GM12873 (cell line): ENCODE results near the gene WRNIP1.
A peak's percentile ranks its signal among the peaks of the same experiment; 100 is the strongest.

Experiments used
- TF ChIP-seq, protein P1 (sequence below): IDR thresholded peaks from 2 replicates; pipeline ENCODE4 v1.5.1; 2012; ENCODE audit warnings: low read depth, mild to moderate bottlenecking, moderate library complexity, low read length, control low read depth; ENCODE audit not compliant: insufficient read depth; ENCODE audit errors: missing control alignments

The WRNIP1 gene

DNA sequence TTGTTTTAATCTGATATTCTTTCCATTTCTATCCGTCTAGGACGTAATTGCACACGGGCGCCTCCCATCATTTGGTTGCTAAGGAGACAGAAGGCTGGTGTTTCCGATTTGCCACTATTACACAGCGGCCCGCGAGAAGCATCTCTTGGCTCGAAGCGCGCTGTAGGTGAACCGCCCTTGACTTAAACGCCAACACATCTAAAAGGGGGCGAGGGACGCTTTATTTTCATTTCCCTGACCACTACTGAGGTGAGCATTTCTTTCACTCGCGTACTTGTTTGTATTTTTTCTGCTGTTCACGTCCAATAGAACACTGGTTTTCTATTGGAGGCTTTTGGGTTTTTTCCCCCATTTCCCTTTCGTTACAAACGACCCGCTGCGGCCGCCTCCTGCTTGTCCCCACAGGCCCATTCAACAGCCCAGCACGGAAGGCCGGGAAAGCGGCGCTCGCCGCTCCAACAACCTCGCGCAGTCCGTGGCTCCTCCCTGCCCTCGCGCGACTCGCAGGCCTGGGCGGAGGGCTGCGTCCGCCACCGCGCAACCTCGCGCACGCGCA is 505 bp upstream of the WRNIP1 start:
- TF ChIP-seq, protein P1, sequence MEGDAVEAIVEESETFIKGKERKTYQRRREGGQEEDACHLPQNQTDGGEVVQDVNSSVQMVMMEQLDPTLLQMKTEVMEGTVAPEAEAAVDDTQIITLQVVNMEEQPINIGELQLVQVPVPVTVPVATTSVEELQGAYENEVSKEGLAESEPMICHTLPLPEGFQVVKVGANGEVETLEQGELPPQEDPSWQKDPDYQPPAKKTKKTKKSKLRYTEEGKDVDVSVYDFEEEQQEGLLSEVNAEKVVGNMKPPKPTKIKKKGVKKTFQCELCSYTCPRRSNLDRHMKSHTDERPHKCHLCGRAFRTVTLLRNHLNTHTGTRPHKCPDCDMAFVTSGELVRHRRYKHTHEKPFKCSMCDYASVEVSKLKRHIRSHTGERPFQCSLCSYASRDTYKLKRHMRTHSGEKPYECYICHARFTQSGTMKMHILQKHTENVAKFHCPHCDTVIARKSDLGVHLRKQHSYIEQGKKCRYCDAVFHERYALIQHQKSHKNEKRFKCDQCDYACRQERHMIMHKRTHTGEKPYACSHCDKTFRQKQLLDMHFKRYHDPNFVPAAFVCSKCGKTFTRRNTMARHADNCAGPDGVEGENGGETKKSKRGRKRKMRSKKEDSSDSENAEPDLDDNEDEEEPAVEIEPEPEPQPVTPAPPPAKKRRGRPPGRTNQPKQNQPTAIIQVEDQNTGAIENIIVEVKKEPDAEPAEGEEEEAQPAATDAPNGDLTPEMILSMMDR: no peak

DNA sequence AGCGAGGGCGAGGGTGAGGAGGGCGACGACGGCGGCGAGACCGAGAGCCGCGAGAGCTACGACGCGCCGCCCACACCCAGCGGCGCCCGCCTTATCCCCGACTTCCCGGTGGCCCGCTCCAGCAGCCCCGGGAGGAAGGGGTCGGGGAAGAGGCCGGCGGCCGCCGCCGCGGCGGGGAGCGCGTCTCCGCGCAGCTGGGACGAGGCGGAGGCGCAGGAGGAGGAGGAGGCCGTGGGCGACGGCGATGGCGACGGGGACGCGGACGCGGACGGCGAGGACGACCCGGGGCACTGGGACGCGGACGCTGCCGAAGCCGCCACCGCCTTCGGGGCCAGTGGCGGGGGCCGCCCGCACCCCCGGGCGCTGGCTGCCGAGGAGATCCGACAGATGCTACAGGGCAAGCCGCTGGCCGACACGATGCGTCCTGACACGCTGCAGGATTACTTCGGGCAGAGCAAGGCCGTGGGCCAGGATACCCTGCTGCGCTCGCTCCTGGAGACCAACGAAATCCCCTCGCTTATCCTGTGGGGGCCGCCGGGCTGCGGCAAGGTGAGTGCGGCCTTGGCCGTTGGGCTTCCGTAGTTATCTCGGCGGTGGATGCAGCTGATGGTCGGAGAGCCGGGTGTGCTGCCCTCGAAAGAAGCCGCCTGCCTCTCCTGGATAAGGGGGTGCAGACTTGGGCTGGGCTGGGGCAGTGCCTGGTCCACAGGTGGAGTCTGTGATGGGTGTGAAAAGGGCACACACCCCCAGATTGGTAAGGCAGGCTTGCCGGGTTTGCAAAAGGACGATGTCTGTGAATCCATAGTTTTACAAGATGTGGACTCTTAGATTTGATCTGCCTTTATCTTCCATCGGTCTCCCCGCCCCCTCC is 938 bp downstream of the WRNIP1 start:
- TF ChIP-seq, protein P1: no peak

DNA sequence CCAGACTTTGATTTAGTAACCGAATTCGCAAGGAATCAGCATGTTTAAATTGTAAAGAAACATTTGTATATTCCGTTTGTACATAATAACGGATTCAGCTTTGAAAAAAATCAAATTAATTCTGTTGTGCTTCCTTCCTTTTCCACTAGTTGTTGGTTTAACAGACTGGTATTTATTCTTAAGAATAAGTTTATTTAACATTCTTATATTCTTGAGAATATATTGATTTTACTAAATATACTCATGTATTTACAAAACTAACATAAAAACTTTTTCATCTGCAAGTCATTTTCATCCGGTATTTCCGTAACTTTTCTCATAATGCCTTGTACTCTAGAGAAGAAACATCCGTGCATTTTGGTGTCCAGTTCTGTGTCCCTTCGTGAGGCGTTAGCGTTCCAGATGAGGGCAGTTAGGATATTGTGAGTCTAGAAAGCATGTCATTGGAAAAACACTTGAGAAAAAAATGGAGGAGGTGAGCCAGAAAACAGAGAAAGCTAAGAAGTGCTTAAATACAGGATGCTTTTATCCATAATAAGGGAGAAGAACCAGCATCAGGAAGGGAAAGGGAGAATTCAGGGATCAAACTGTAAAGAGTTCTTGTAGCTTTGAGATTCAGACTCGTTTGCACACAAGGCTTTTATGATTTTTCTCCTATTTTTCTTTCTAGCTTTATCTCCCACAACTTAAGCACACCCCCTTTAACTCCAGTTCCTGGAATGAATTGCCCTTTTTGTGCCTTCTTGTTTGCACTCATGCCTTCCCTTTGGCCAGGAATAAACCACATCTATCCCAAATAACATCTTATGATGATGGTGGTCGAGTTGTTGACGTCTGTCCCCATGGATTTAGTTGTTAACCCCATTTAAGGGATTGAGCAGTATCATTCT is 1.8 kb downstream of the WRNIP1 start:
- TF ChIP-seq, protein P1: peak; percentile 0

DNA sequence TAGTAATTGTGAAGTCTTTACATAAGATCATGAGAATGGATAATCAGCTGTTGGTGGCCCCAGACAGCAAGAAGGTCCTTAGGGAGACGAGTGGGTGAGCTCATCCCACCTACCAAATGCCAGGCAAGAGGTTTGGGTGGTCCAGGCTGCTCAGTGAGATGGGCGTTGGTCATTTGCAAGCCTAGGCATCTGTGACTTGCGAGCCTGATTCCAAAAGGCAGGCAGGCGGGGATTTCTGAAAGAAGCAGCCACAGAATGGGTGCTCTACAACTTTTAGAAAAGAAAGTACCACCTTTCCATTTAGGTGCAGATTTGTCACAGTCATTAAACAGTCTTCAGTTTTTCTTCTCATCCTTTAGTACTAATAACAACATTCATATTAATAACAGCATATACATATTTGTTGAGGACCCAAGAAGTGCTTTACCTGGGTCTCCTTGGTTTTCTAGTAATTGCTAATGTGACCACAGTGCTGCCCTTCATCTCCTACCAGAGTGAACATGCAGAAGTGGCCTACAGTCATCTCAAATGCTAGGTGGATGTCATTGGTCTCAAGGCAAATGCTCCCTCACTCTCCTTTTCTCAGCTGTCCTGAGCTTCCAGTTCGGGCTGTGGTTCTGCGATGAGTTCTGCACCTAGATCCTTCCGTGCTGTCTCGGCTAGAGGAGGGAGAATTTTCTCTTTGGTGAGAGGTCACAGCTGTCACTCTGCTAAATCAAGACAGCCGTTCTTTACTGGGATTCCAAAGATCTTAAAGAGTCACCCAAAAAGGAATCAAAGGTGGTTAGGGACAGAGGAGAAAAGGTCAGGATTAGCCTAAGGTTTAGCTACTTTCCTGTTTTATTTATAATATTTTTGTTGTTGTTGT is 2.7 kb downstream of the WRNIP1 start:
- TF ChIP-seq, protein P1: no peak

DNA sequence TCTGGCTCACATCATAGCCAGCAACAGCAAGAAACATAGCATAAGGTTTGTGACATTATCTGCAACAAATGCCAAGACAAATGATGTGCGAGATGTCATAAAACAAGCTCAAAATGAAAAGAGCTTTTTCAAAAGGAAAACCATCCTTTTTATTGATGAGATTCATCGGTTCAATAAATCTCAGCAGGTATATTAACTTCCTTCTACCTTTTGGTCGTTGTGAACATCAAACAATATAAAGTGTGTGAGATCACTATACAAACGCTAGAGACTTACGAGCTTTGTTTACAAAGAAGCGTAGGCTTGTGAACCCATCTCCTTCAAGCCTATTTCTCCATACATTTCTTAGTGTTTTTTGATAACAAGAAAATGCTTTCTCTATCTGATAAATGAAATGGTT is 3.5 kb downstream of the WRNIP1 start:
- TF ChIP-seq, protein P1: no peak

DNA sequence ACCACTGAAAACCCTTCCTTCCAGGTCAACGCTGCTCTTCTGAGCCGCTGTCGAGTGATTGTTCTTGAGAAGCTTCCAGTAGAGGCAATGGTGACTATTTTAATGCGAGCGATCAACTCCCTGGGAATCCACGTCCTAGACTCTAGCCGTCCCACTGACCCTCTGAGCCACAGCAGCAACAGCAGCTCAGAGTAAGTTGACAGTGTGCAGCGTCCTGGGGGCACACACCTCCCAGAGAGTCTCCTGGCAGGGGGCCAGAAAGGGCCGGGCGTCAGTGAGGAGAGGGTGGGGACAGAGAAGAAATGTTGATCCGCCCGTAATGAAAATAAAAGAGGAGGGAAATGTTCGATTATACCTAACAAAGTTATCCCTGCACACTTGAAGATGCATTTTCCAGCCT is 5.0 kb downstream of the WRNIP1 start:
- TF ChIP-seq, protein P1: no peak

DNA sequence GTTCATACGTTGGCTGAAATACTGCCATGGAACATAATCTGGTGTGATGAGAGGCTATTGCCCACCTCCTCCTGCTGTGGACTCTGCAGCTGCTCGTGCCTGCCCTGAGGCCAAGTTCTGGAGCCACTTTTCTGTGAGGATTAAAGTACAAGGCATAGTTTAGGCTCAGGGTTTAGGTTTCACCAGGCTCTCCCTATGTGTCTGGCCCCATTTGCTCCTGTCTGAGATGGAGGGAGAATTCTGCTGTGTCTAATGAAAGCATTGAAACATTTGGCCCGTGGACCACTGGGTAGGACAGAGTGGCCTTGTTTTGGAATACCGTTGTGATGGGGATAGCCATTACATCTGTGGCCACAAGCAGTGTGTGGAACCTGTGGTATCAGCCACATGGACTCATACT is 5.9 kb downstream of the WRNIP1 start:
- TF ChIP-seq, protein P1: no peak
